GM18517 (cell line): ENCODE results near the gene HID1.

Source experiments
- ATAC-seq: cut with Tn5 transposase; IDR thresholded peaks from one replicate; pipeline ENCODE4 v1.9.1; 2021; ENCODE audit warnings: mild to moderate bottlenecking, moderate library complexity; ENCODE audit not compliant: unreplicated experiment

HID1 gene

GRCh38 chr17:74950207-74950606 lies 22.4 kb downstream of the HID1 start:
- no peak for ATAC-seq

- no peak for ATAC-seq
Observed at GRCh38 chr17:74949455-74950115, 23.0 kb downstream of the HID1 start.

GRCh38 chr17:74947041-74947754 lies 25.4 kb downstream of the HID1 start:
- no peak for ATAC-seq

GRCh38 chr17:74946641-74947040 lies 25.9 kb downstream of the HID1 start:
- ATAC-seq, result no peak

- ATAC-seq, result no peak
Observed at GRCh38 chr17:74945543-74945942, 27.0 kb downstream of the HID1 start.

- no peak for ATAC-seq
Observed at GRCh38 chr17:74943808-74944522, 28.6 kb downstream of the HID1 start.

GRCh38 chr17:74941128-74941725 lies 31.3 kb downstream of the HID1 start:
- no peak for ATAC-seq

GRCh38 chr17:74939534-74939933 lies 33.0 kb downstream of the HID1 start:
- ATAC-seq, result no peak

- ATAC-seq, result no peak
Observed at GRCh38 chr17:74938194-74938950, 34.2 kb downstream of the HID1 start.

GRCh38 chr17:74937064-74938051 lies 35.2 kb downstream of the HID1 start:
- no peak for ATAC-seq

- no peak for ATAC-seq
Observed at GRCh38 chr17:74936470-74936799, 36.1 kb downstream of the HID1 start.

GRCh38 chr17:74935585-74936469 lies 36.7 kb downstream of the HID1 start, which contains the start of gene OTOP3:
Gene OTOP3, plus strand, starts transcription at chr17:74935898. Its CDS starts 24 bp downstream, at chr17:74935922.
- ATAC-seq, result no peak

- ATAC-seq, result no peak
Observed at GRCh38 chr17:74935048-74935447, 37.5 kb downstream of the HID1 start.

GRCh38 chr17:74930535-74931036 lies 42.0 kb downstream of the HID1 start:
- no peak for ATAC-seq

- ATAC-seq, result no peak
Observed at GRCh38 chr17:74928786-74929185, 43.8 kb downstream of the HID1 start.

GRCh38 chr17:74925242-74925641 lies 47.3 kb downstream of the HID1 start:
- ATAC-seq, result no peak

GRCh38 chr17:74924250-74924948 lies 48.2 kb downstream of the HID1 start, which contains the start of gene OTOP2:
Gene OTOP2, plus strand, starts transcription at chr17:74924273. Its CDS starts 360 bp downstream, at chr17:74924633.
- no peak for ATAC-seq
